GM18526 (cell line): Measurements from ENCODE around the gene CST11.

Source experiments
- POLR2A ChIP-seq: IDR thresholded peaks from 3 replicates; pipeline ENCODE4 v1.6.1; 2011; ENCODE audit not compliant: insufficient read length; ENCODE audit errors: extremely low read depth

The CST11 gene

DNA sequence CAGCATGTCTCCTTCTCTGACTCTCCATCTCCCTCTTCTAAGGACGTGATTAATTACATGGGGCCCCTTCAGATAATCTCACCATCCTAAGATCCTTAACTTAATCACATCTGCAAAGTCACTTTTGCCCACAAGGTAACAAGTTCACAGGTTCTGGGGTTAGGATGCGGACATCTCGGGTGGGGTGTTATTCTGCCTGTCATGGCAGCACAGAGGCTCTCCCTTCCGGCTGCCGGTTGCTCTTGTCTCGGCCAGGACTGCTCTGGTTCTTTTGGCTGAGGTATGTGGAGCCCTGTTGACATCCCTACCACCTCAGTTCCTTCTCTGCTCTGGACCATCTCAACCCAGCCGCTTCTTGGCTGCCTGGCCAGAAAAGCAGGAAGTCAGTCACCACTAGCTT, 4.2 kb upstream of the CST11 start:
- no peak for TF ChIP-seq POLR2A

DNA sequence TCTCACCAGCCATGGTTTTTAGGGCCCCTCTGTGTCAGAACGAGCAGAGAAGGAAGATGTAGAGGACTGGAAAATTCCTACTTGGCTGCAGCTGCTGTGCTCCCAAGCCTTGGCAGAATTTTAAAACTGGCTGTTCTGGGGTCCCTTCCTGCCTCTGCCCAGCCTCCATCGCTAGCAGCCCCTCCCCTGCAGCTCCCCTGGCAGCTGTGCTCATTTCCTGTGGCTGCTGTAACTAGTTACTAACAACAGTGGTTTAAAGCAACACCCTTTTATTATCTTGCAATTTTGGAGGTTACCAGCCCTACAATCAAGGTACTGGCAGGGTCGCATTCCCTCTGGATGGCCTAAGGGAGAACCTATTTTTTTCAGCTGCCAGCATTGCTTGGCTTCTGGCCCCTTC, 3.7 kb upstream of the CST11 start:
- no peak for TF ChIP-seq POLR2A

DNA sequence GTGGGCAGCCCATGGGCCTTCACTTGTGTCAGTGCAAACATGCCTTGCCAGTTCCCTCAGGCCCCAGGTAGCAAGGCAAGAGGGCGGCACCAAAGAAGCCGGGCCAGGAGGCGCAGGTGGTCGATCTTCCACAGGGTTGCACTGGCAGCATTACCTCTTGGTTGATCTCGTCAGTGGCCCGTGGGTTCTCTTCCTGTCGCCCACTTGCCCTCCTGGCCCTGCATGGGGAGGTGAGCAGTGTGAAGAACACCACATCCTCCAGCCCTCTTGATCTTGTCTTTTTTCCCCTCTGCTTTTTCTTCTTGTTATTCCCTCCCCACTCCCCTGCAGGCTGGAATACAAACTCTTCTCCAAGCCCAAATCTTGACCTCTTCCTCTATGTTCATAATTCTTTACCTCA, 3.0 kb upstream of the CST11 start:
- no peak for TF ChIP-seq POLR2A

DNA sequence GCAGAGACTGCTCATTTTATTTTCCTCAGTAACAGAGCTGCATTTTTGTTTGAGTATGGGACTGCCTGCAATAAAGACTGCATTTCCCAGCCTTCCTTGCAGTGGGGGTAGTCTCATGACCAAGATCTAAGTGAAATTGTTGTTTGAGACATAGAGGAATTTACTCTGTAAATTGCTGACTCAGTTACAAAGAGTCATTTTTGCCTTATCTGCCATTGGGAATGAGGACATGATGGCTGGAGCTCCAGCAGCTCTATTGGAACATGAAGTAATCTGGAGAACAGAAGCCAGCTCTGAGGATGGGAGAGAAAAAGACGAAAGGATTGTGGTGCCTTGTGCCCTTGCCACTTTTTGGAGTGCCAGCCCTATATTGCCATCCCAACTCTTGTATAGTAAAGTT, 2.1 kb upstream of the CST11 start:
- TF ChIP-seq POLR2A: no peak

DNA sequence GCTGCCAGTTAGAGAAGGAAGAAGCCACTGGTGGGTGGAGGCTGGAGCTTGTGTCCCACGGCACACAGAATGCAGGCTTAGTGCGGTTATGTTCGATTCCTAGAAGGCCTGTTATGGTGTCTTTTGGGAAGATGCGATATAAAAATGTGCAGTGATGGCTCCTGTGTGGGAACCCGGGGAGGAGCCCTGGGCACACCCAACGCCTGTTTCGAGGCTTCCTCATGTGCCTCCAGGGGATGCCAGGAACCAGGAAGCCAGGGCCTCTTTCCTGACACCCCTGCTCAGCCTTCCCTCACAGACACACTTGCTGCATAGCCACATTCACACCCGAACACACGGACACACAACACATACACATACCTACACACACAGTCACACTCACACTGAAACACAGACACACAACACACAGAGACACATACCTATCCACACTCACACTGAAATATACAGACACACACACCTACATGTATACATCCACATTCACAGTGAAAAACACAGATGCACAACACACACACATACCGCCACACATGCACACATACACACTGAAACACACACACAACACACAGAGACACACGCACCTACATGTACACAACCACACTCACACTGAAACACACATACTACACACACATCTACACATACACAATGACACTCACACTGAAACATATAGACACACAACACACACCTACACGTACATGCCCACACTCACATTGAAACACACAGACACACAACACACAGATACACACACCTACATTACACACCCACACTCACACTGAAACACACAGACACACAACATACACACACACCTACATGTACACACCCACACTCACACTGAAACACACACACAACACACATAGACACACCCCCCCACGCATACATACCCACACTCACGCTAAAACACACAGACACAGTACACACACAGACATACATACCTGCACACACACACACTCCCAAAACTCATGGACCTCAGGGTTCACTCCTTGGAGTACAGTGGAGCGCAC, 1.2 kb upstream of the CST11 start:
- TF ChIP-seq POLR2A: no peak

DNA sequence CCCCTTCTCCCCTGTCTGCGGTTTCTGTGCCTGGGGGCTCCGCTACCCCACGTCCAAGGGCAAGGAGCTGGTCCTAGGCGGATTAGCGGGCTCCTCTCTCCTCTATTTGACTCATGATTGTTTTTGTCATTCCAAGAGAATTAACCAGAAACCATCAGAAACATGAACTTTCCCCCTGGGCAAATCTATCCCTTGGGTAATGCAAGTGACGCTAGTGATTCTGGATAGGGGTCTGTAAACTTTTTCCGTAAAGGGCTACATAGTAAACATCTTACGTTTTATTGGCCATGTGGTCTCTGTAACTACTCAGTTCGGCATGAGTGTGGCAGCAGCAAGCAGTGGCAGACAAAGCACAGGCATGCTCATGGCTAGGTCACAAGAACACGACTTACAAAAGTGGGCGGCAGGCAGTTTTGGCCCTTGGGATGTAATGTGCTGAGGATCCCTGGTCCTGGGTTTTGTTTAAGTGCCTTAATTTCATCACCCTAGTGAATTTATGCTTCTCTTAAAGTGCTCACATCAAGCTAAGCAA, 654 bp downstream of the CST11 start:
- TF ChIP-seq POLR2A: no peak

DNA sequence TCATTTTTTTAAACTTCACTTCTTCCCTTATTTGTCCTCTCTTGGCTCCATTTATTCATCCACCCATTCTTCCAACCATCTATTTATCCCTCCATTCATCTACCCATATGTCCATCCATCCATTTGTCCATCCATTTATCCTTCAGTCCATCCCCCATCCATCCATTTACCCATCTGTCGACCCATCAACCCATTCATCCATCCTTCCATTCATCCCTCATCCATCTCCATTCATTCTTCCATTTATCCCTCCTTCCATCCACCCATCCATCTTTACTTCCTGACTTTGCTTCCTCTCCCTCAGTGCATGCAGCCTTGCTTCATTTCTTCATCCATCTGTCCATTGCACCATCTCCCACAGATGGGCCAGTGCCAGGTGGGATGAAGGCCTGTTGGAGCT, 1.8 kb downstream of the CST11 start:
- no peak for TF ChIP-seq POLR2A

DNA sequence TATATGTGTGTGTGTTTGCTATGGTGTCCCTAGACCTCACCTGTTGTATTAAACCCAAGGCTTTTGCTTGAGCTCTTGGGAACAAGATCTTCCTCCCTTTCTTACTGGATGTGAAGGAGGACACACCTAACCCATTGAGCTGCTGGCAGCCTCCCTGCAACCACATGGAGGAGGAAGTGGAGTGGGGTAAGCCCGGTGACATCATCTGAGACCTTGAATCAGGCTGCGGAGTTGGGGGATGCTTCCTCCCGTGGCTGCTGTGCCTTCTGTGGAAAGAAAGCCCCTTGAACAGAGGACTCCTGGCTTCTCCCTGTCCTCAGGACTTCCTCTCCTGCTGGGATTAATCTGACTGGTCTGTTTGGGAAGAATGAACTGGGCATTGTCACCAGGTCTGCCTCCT, 3.3 kb downstream of the CST11 start:
- no peak for TF ChIP-seq POLR2A

DNA sequence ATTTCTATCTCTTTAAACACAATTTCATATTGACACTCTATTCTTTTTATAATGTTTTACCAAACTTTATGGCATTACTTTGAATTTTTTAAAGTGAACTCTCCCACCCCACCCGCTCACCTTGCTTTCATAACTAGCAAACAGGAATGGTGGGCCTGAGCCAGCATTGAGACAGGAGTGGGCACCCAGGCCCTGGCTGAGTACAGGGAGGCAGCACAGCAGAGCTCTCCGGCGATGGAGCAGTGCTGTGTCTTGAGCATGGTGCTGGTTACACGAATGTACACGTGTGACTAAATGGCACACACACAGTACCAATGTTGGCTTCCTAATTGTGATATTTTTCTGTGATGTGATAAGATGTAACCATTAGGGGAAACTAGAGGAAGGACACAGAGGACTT, 4.5 kb downstream of the CST11 start:
- TF ChIP-seq POLR2A: no peak

DNA sequence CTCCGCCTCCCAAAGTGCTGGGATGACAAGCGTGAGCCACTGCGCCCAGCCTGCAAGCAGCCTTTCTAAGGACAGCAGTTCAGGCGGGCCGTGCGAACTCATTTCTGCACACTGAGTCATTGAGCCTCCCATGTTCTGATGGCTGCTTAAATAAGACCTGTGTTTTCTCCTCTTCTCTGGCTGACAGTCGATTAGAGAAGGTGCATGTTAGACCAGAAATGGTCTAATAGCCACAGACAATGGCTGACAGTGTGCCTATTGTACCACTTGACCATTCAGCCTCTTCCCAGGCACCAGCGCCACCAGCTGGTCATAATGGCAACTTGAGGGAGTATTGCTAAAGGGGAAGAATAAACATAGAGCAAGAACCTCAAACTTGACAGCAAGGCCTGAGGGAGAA, 6.2 kb downstream of the CST11 start:
- TF ChIP-seq POLR2A: no peak

DNA sequence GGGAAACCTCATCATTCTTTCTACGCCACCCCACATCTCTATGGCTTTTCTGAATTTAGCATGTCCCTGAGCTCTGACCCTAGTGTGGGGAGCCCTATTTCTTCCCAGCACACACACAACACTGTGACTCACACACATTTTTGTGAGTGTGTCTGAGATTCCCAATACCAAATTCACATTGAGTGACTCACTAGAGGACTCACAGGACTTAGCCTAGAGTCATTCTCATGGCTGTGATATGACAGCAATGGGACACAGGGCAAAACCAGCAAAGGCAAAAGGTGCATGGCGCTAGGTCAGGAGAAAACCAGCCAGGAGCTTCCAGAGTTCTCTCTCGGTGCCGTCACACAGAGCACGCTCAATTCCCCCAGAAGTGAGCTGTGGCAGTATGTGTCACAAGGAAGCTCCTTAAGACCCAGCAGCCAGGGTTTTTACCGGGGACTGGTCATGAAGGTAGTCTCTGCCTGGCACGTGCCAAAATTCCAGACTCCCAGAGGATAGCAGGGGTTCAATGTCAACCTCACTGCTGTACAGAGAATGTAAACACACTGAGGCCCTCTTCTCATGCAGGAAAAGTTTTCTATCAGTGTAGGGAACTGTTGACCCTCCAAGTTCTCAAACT, 7.0 kb downstream of the CST11 start:
- no peak for TF ChIP-seq POLR2A

DNA sequence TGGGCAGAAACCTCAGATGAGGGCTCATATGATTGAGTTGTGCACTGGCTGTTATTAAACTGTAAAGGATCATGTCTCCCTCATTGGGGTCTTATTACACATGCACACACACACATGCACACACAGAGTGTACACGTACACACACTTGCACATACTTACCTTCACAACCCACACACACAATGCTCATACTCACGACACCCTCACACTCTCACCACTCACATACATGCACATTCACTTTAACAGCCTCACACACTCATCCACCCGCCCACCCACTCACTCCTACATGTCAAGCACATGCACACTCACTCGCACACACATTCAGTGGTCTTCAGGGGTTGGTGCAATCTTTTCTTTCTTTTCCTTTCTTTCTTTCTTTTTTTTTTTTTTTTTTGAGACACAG, 7.8 kb downstream of the CST11 start:
- TF ChIP-seq POLR2A: no peak

DNA sequence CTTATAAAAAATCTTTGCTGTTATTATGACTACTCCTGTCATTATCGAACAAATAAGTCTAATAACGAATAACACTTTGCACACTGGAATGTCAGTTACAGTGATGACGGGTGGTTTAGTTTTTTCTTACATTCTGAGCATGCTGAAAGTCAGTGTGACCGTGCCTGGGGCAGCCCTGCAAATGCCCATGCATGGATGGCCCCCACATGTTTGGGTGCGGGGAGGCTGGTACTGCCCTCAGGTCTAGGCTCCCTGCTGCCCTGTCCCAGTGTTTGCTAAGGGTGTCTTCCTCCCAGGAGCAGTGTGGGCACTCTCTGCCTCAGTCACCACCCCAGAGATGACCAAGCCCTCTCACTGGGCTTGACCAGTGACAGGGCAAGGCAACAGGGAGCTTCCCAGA, 10.2 kb downstream of the CST11 start:
- no peak for TF ChIP-seq POLR2A

DNA sequence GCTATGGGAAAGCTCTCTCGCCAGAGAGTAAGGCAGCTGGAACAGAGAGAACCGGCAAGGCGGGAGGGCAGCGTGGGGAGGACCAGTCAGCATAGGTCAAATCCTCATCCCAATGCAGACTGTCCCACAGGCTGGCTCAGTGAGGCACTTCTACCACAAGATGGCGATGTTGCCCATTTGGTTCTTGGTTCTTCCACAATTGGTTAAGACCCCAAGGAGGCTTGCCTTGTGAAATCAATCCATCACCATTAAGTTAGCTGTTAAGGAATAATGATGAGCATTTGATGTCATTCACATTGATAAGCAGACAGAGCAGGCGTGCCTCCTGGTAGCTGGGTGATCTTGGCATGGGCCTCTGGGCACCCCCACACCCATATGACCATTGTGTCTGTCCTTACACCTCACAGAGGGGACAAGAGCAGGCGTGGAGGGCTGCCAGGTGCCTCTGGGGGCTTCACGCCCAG, 10.8 kb downstream of the CST11 start:
- TF ChIP-seq POLR2A: no peak

DNA sequence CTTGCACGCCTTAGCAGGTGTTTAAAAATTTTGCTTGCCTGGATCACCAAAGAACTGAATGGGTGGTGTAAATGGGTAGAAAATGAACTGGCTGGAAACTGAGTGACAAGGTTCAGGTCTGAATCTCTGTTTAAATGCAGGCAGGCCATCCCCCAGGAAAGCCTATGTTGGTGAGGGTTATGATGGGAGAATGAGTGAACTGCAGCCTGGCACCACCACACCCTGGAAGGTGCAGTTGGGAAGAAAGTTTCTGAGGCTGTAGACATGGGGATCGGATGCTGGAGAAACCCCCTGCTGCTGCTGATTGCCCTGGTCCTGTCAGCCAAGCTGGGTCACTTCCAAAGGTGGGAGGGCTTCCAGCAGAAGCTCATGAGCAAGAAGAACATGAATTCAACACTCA, 12.7 kb downstream of the CST11 start:
- TF ChIP-seq POLR2A: no peak

DNA sequence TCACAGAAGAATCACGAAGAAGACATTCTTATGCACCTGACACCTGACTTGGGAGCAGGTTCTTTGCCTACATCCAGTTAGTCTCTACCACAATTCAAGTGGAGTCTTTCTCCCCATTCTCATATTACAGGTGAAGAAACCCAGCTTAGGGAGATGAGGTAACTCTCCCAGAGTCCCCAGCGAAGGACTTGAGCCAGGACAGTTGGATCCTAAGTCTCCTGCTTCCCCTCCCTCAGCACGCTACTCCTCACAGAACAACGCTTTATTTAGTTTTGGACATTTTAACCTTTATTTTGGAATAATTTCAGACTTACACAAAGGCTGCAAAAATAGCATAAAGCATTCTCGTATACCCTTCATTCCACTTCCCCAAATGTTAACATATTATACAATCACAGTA, 14.0 kb downstream of the CST11 start:
- no peak for TF ChIP-seq POLR2A
